HG03097 (cell line): Measurements from ENCODE around the gene PBOV1.
"Not testable (repeated sequence)": the region's sequence is repeated elsewhere in the genome, so short reads cannot be mapped to it uniquely, and the experiment has no call there.

ENCODE experiments used
- ATAC-seq: cut with Tn5 transposase; IDR thresholded peaks from one replicate; pipeline ENCODE4 v1.9.1; 2021; ENCODE audit not compliant: unreplicated experiment, low FRiP score

PBOV1 gene

GRCh38 chr6:138239774-138240173 lies 21.5 kb upstream of the PBOV1 start:
- ATAC-seq: no peak

GRCh38 chr6:138238368-138238767 lies 20.1 kb upstream of the PBOV1 start:
- ATAC-seq: no peak

GRCh38 chr6:138237463-138237862 lies 19.2 kb upstream of the PBOV1 start:
- ATAC-seq: no peak

- ATAC-seq: no peak
Observed at GRCh38 chr6:138235693-138236092, 17.4 kb upstream of the PBOV1 start.

GRCh38 chr6:138235205-138235604 lies 16.9 kb upstream of the PBOV1 start:
- ATAC-seq: no peak

- no peak for ATAC-seq
Observed at GRCh38 chr6:138234363-138234762, 16.1 kb upstream of the PBOV1 start.

- ATAC-seq: no peak
Observed at GRCh38 chr6:138231381-138231886, 13.1 kb upstream of the PBOV1 start.

GRCh38 chr6:138230759-138231380 lies 12.6 kb upstream of the PBOV1 start:
- no peak for ATAC-seq

GRCh38 chr6:138230221-138230620 lies 11.9 kb upstream of the PBOV1 start:
- ATAC-seq: no peak

- ATAC-seq: no peak
Observed at GRCh38 chr6:138229663-138230179, 11.4 kb upstream of the PBOV1 start.

- no peak for ATAC-seq
Observed at GRCh38 chr6:138229072-138229471, 10.8 kb upstream of the PBOV1 start.

GRCh38 chr6:138227316-138227781 lies 9.1 kb upstream of the PBOV1 start:
- no peak for ATAC-seq

- ATAC-seq: no peak
Observed at GRCh38 chr6:138226700-138227315, 8.5 kb upstream of the PBOV1 start.

GRCh38 chr6:138225953-138226352 lies 7.7 kb upstream of the PBOV1 start:
- no peak for ATAC-seq

GRCh38 chr6:138222901-138223546 lies 4.7 kb upstream of the PBOV1 start:
- no peak for ATAC-seq

- no peak for ATAC-seq
Observed at GRCh38 chr6:138219901-138220300, 1.6 kb upstream of the PBOV1 start.

- no peak for ATAC-seq
Observed at GRCh38 chr6:138219398-138219797, 1.1 kb upstream of the PBOV1 start.

GRCh38 chr6:138215093-138215782 lies 3.1 kb downstream of the PBOV1 start:
- ATAC-seq: no peak

- not testable (repeated sequence) for ATAC-seq
Observed at GRCh38 chr6:138212530-138212929, 5.8 kb downstream of the PBOV1 start.

GRCh38 chr6:138211601-138212000 lies 6.7 kb downstream of the PBOV1 start:
- no peak for ATAC-seq

- no peak for ATAC-seq
Observed at GRCh38 chr6:138211048-138211581, 7.2 kb downstream of the PBOV1 start.
